ENCODE results near the gene SLC22A3.
"Not testable (repeated sequence)": the region's sequence is repeated elsewhere in the genome, so short reads cannot be mapped to it uniquely, and the experiment has no call there.

SLC22A3 gene

DNA sequence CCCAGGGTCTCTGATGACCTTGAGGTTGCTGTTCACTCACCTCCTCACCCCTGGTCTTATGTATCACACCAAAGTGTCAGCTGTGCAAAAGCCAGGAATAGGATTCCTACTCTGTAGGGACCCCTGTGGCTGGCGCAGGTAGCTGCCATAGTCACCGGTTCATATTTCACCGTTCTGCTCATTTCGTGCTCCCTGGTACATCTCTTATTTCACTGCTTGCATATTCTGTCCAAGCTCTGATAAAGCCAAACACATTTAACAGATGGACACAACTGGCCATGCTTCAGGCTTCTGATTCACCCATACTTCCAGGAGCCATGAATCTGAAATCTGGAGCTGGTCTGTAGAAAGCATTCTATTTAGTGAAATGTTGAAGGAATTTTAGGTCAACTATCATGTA, 20.5 kb downstream of the SLC22A3 start:
- DNase-seq (ENCODE audit: low read depth in 2 of 2) = no peak

DNA sequence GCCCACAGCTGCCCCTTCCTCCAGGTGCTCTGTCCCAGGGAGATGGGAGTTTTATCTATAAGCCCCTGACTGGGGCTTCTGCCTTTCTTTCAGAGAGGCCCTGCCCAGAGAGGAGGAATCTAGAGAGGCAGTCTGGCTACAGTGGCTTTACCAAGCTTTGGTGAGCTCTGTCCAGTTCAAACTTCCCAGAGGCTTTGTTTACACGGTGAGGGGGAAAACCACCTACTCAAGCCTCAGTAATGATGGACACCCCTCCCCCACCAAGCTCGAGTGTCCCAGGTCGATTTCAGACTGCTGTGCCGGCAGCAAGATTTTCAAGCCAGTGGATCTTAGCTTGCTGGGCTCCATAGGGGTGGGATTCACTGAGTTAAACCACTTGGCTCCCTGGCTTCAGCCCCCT, 25.4 kb downstream of the SLC22A3 start:
- DNase-seq (ENCODE audit: low read depth in 2 of 2) = not testable (repeated sequence)

DNA sequence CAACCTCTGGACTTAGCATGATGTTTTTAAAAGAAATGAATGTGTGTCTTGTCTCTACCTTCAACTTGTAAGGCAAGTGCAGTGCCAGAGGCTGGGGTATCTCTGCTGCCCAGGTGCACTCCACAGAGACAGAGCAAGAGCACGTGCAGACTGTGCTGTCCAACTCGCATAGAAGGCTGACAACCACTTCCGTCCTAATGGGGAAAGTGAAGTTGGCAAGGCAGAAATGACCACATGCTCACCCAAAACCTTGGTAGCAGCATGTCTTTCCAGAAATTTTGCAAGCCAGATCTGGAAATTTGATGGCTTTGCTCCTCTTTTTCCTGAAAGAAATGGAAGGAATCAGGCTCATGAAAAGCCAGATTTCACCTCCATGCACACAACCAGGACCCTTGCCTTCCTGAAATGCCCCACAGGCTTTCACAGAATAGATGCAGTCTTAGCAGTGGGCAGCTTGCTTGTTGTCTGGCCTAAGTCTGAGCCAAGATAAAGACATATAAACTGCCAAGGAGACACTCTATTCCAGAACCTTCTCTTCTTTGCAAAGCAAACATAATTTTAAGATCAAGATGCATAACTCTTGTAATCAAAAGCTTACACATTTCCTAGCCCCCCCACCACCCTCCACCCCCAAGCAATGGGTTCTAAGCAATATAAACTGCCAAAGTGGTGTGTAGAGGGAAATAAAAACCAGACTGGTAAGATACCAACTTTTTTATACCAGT, 26.8 kb downstream of the SLC22A3 start:
- no peak for DNase-seq (ENCODE audit: low read depth in 2 of 2)

- no peak for DNase-seq (ENCODE audit: low read depth in 2 of 2)
Measured at GRCh38 chr6:160375561-160375949, 27.4 kb downstream of the SLC22A3 start.

GRCh38 chr6:160376445-160376844, 28.3 kb downstream of the SLC22A3 start:
- no peak for DNase-seq (ENCODE audit: low read depth in 2 of 2)

GRCh38 chr6:160378218-160378617, 30.0 kb downstream of the SLC22A3 start:
- no peak for DNase-seq (ENCODE audit: low read depth in 2 of 2)

DNA sequence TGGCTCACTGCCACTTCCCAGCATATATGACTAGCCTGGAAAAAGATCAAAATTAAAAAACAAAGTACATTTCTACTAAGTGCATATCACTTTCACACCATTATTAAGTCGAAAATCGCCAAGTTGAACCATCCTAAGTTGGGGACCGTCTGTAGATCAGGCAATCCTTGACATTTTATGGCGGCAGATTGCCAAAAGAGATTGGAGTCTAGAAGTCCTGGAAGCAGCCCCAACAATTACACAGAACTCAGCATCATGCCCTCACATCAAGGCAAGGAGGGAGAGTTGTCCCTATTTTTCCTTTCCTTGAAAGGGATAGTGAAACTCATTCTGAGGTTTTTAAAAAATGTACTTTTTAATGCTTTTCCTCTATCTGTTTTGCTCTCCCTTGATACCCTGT, 30.7 kb downstream of the SLC22A3 start:
- DNase-seq (ENCODE audit: low read depth in 2 of 2) = no peak

- no peak for DNase-seq (ENCODE audit: low read depth in 2 of 2)
Measured at GRCh38 chr6:160379466-160379865, 31.3 kb downstream of the SLC22A3 start.

GRCh38 chr6:160382946-160383345, 34.8 kb downstream of the SLC22A3 start:
- no peak for DNase-seq (ENCODE audit: low read depth in 2 of 2)

DNA sequence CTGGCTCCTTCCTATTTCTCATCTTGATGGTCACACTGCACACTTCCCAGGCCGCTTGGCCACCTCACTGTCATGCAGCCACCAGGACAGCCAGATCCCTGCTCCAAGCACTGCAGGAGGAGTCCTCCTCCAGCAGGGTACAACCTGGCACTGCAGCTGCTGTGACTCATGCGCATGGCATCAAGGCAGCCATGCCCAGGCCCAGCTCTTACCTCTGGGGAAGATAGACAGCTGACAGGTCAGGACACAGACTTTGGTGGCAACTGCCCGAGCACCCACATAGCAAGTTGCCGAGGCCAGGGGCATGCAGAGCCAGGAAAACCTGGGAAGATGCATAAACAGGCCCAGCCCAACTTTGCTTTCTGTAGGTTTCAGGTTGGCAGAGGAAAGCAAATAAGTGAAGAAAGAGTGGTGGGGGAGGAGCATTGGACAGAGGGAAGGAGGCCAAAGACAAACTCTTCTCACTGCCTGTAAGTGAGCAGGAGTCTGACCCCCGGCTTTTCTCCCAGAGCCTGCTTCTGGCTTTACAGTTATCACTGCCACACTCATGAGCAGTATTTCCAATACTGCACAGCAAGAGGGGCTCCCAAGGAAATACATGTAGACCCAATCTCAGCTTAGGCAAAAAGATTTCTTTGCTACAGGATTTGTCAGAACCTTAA, 38.8 kb downstream of the SLC22A3 start:
- no peak for DNase-seq (ENCODE audit: low read depth in 2 of 2)

GRCh38 chr6:160387916-160388643, 39.9 kb downstream of the SLC22A3 start:
- no peak for DNase-seq (ENCODE audit: low read depth in 2 of 2)

- no peak for DNase-seq (ENCODE audit: low read depth in 2 of 2)
Measured at GRCh38 chr6:160388922-160389321, 40.7 kb downstream of the SLC22A3 start.

GRCh38 chr6:160391419-160392116, 43.4 kb downstream of the SLC22A3 start:
- no peak for DNase-seq (ENCODE audit: low read depth in 2 of 2)

GRCh38 chr6:160393442-160393841, 45.3 kb downstream of the SLC22A3 start:
- DNase-seq (ENCODE audit: low read depth in 2 of 2) = not testable (repeated sequence)

- no peak for DNase-seq (ENCODE audit: low read depth in 2 of 2)
Measured at GRCh38 chr6:160393891-160394653, 45.9 kb downstream of the SLC22A3 start.

GRCh38 chr6:160394654-160395035, 46.5 kb downstream of the SLC22A3 start:
- DNase-seq (ENCODE audit: low read depth in 2 of 2) = no peak

- DNase-seq (ENCODE audit: low read depth in 2 of 2) = no peak
Measured at GRCh38 chr6:160395187-160395586, 47.0 kb downstream of the SLC22A3 start.

DNA sequence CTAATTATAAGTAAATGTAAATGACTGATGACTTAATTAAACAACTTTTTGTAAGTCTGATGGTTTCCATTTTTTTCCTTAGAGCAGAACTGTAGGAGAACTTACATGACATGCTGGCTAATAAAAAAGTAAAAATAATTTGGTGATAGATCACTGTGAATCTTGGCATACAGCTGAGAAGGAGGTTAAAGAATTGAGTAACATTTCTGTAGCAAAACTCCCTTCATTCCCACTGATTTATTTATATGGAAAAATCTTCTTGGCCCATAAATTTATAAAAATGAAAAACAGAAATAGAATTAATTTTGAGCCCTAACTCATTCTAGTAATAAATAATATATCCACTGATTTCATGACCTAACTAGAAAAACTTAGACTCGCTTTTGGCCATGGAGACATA, 48.1 kb downstream of the SLC22A3 start:
- no peak for DNase-seq (ENCODE audit: low read depth in 2 of 2)

DNA sequence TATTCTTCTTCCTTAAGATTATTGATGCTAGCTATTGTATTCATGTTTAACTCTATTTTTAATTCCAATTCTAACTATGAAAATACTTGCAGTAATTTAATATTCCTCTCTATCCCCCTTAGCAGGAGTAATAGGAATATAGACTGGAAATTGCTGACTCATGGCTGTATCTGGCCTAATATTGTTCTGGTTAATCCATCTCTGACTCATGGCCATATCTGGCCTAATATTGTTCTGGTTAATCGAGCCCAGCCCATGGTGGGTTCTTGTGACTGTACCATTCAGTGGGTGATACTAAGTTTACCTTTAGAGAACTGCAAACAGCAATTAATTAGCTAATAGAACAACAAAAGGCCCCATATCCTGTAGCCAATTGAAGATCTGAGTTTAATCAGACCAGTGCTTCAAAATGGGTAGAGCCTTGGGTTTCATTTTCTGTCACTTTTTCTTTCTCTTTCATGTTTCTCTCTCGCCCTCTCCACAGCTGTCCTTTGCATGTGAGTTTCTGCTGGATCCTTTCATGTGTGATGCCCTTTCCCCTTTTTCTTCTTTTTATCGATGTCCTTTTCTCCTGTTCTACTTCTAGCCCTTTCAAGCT, 50.6 kb downstream of the SLC22A3 start:
- no peak for DNase-seq (ENCODE audit: low read depth in 2 of 2)

DNA sequence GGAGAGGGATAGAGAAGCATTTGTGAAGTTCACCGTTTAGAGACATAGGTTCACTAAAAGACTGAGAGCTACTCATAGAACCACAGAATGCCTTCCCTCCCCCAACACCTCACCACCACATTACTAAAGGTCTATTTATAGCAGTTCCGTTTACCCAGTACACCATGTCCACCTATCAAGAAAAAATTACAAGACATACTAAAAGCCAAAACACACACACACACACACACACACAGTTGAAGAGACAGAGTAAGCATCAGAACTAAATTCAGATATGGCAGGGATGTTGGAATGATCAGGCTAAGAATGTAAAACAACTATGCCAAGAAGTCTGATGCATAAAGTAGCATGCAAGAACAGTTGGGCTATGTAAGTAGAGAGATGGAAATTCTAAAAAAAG, 52.3 kb downstream of the SLC22A3 start:
- DNase-seq (ENCODE audit: low read depth in 2 of 2) = no peak

- DNase-seq (ENCODE audit: low read depth in 2 of 2) = no peak
Measured at GRCh38 chr6:160408528-160408927, 60.4 kb downstream of the SLC22A3 start.
